Measurements from ENCODE around the gene ARHGEF11.

The ARHGEF11 gene

DNA sequence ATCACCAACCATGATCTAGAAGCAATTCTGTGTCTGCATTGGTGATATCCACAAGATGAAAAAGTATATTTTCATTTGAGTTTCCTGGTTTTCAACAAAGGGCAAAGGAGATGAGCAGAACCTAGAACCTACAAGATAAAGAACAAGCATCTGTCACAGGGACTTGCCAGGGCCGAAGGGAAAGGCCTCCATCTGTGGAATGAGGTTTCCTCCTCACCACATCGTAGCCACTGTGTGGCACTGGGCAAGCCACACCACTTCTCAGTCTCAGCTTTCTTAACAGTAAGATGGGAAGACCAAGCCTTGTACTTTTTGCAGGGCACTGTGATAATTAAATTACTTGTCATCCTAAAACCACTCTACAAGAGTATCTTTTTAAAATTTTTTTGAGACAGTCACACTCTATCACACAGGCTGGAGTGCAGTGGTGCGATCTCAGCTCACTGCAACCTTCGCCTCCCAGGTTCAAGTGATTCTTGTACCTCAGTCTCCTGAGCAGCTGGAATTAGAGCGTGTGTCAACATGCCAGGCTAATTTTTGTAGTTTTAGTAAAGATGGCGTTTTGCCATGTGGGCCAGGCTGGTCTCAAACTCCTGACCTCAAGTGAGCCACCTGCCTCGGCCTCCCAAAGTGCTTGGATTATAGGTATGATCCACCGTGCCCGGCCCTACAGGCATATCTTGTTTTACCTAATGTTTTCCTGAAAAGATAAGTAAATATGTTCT lies 45.8 kb downstream of the ARHGEF11 start:
- DNase-seq (ENCODE audit: low read depth, low spot score) = no peak

DNA sequence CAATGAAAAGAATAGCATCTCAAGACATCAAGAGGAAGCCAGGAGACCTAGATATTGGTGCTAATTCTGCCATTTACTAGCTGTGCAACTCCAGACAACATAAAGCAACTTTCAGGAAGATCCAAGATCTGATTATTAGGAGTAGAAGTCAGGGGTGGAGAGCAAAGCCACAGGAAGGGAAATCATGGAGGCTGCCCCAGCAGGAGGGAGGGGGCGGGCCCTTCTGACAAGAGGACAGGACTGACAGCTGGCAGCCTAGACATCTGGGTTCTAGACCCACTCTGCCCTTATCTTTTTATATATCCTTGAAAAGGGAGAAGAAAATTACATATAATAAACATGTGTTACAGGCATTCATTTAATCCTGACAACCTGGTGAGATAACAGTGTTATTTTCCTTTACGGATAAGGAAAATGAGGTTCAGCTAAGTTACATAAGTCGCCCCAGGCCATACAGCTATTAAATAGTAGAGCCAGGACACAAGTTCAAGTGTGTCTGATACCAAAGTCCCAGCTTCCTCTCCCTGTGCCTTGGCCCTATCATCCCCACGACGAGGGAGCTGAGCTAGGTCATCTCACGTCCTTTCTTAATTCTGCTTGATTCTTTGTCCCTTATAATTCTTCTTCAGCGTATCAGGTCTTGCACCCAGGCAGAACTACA lies 46.6 kb downstream of the ARHGEF11 start:
- no peak for DNase-seq (ENCODE audit: low read depth, low spot score)

DNA sequence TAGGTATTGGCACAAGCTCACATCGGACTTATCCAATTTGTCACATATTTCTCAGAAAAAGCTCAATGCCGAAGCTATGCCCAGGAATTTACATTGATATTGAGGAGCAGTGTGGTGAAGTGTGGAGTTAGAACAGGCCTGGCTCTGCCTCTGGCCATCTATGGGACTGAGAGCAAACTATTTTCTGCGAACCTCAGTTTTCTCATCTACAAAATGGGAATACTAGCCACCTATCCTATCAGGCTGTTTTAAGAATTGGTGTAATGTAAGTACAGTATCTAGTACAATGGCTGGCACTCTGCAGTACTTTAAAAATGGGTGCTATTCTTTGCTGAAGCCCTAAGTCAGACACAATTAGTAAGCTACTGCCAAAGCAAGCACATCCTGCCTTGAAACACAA lies 47.2 kb downstream of the ARHGEF11 start:
- no peak for DNase-seq (ENCODE audit: low read depth, low spot score)

DNA sequence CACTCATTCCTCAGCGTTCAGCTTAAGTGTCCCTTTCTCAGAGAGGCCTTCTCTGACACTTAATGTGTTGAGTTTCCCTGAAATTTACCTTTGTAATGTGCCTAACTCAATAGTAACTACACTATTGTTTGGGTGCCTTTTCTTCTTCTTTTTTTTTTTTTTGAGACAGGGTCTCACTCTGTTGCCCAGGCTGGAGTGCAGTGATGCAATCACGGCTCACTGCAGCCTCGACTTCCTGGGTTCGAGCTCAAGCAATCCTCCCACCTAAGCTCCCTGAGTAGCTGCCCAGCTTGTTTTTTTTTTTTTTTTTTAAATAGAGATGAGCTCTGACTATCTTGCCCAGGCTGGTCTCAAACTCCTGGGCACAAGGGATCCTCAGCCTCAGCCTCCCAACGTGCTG lies 50.1 kb downstream of the ARHGEF11 start:
- DNase-seq (ENCODE audit: low read depth, low spot score) = no peak

DNA sequence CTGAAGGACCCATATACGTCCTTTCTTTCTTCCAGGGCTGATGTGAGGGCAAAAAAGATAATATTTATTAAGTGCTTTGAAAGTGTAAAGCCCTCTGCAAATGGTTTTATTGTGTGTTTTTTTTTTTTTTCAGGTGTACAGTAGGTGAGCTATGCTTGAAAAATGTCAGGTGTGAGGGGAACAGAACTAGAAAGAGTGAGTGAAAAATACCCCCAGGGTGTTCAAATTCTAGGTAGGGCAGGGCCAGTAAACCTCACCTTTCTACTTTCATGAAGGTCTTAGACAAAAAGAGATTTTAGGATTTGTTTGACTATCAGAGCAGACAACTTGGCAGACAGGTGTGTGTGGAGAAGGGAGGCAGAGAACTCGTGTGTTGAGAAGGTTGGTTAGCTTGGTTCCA lies 51.3 kb downstream of the ARHGEF11 start:
- no peak for DNase-seq (ENCODE audit: low read depth, low spot score)

DNA sequence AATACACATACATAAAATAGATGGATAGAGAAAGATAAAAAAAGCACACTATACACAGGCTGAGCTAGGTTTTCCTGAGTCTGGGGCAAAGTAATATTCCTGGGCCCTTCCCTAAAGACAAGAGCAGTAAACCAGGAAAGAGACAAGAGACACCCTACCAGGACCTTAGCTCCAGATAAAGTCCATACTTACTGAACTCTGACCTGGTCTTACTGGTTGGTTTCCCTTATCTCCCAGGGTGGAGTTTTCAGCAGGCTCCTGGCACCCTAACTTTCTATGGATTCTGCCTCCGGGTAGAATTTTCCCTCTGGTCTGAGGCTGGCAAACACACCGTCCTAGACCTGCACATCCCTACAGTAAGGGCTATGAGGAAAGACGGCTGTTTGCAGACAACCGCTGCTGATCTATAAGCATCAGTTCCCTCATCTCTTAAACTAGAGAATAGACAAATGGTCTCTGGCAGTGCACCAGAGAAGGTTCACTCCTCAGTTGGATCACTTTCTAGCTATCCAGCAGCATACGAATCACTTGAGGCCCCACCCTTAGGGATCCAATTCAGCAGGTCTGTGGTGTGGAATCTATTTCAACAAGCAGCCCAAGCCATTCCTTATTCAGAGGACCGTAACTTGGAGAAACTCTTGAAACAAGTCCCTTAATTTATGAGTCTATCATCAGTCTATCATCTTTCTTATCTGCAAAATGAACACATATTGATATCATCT lies 52.0 kb downstream of the ARHGEF11 start:
- no peak for DNase-seq (ENCODE audit: low read depth, low spot score)

DNA sequence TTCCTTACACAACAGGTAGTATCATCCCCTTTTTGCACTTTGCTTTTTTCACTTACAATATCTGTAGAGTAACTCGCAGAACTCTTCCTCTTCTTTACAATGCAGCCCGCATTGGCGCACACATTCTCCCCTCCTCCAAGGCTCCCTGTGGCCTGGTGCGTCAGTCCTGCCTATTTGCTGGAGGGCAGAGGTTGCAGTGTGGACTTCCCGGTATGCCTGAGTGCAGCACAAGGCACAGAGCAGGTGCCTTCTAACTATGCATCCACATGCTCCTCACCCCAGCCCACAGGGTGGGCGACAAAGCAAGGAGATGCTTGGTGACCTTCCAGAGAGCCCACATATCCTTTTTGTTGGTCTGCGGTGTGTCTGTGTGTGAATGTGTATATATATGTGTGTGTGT lies 53.3 kb downstream of the ARHGEF11 start:
- peak; percentile 35 for DNase-seq (ENCODE audit: low read depth, low spot score)

DNA sequence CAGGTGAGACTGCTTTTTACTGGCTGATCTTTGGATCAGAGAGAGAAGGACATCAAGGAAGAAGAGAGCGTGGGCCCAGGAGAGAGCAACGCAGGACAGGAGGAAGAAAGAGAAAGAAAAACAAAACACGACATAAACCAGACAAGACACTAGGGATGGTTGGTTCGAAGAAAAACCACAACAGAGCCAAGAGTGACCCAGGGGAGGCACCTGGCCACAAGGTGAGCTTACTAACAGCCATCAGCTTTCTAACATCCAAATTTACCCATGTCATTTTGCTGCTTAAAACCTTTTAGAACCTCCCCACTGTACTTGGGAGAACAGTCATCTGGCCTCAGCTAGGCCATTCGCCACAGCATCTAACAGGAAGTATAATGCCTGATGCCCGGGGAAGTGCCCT lies 57.8 kb downstream of the ARHGEF11 start:
- DNase-seq (ENCODE audit: low read depth, low spot score) = no peak

DNA sequence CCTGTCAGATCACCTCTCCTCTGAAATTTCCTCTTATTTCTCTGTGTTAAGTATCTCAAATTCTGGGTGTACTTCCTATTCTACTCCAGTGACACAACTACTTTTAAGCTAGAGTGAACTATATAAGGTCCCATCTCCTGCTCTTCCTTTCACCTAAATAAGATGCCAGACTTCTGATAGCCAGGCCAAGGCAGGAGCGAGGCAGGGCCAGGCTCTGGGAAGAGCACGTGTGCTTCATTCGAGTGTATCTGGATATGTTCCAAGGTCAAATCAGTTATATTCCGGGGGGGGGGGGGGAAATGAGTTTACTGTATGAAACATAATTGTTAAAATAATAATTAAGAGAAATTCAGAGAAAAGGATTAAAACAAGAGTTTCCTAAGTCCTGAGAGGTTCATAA lies 65.0 kb downstream of the ARHGEF11 start:
- DNase-seq (ENCODE audit: low read depth, low spot score) = no peak

DNA sequence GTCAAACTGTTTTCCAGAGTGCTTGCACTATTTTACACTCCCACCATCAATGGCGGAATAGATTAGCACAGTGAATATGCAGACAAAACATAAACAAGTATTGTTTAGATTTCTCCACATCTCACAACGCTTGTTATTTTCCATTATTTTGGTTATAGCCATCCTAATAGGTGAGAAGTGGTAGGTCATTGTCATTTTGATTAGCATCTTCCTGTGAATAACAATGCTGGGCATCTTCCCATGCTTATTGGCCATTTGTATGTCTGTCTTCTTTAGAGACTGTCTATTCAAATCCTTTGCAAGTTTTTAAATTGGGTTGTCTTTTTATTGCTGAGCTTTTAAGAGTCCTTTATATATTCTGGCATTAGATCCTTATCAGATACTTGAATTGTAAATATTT lies 70.5 kb downstream of the ARHGEF11 start:
- DNase-seq (ENCODE audit: low read depth, low spot score) = no peak

DNA sequence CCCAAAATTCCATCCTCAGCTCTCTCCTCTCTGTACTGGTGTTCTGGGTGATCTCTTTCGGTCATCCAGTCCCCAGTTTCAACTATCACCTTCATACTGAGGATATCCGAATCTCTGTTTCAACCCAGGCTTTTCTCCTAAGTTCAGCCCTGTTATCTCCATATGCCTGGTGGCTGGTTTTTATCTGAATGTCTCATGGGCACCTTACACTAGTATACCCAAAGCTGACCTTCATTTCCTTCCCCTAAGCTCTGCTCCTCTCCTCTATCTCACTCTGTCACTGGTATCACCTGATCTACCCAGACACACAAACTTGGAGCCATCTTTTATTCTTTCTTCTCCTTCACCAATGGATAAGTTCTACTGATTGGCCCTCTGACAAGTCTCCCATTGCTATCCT lies 72.1 kb downstream of the ARHGEF11 start:
- no peak for DNase-seq (ENCODE audit: low read depth, low spot score)

DNA sequence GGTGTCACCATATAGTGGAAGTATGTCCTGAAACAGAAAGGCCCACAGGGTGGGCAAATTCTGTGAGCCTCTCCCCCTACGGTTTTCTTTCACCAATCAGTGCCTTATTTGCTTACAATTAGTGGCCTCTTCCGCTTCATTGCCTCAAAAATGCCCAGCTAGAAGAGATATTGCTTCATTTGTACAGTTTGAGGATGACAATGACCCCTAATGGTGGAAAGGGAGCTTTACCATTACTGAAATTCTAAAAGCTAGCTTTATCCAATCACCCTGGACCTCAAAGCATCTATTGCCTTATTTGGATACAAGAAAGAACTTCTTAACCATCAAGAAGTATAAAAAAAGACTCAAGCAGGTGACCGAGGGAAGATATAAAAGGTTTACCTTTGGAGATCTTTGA lies 75.5 kb downstream of the ARHGEF11 start:
- DNase-seq (ENCODE audit: low read depth, low spot score) = no peak

DNA sequence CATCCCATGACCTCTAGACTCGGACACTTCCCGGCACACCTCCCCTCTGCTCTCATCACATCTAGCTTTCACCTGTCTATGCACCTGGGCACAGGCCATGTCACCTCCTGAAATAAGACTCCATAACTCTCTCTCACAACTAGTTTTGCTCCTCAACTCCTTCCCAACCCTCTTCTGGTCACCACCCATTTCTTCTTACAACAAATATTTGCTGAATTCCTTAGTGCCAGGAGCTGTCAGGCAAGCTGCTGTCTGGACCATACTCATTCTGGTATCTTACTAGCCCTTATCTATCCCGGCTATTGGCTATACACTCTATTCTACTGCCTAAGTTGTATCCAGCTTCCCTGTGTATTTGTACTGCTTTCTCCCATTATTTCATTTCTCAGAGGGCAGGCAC lies 76.0 kb downstream of the ARHGEF11 start:
- no peak for DNase-seq (ENCODE audit: low read depth, low spot score)

DNA sequence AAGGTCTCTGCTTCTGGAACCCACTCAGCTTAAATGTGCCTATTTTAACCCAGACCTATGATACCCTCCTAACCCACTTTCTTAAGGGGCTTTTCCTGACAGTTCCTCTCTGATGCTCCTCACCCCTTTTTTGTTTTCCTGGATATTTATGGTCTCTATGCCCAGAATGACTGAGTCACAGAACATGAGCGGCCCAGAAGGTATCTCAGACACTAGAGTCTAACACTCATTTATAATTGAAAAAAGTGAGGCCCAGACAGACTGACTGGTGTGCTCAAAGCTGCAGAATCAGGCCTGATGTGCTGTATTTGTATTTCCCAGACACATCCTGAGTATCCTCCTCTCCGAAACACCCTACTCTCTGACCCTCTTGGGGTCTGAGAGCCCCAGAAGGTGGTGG lies 81.1 kb downstream of the ARHGEF11 start:
- DNase-seq (ENCODE audit: low read depth, low spot score) = no peak

DNA sequence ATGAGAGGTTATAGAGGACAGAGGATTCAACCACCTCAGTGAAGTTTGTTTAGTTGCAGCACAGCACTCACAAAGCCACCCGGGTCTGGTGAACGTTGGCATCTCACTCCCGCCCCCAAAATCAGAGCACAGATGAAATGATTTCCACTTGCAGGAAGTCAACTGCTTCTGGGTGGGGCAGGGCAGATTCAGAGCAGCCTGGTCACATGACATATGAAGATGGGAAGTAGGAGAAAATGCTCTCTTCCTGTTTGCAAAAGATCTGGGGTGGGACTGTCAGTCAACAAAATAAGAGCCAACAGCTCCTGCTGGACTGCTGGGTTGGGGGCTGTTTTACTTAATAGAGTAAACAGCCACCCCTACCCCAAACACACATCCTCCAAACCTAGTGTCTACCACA lies 81.9 kb downstream of the ARHGEF11 start:
- DNase-seq (ENCODE audit: low read depth, low spot score) = no peak

DNA sequence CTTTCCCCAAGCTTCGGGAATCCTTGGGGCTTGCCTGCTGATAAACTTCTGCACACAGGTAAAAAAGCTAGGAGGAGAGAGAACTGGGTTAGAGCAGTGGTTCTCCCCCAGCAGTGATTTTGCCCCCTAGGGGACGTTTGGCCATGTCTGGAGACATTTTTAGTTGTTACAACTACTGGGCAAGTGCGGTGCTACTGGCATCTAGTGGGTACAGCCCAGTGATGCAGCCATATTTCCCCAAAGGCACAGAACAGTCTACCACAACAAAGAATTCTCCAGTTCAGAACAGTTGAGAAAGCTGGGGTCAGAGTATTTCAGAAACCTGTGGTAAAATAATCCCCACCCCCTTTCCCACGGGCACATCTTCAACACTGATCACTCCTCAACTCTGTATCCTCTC lies 83.8 kb downstream of the ARHGEF11 start:
- DNase-seq (ENCODE audit: low read depth, low spot score) = peak; percentile 8

DNA sequence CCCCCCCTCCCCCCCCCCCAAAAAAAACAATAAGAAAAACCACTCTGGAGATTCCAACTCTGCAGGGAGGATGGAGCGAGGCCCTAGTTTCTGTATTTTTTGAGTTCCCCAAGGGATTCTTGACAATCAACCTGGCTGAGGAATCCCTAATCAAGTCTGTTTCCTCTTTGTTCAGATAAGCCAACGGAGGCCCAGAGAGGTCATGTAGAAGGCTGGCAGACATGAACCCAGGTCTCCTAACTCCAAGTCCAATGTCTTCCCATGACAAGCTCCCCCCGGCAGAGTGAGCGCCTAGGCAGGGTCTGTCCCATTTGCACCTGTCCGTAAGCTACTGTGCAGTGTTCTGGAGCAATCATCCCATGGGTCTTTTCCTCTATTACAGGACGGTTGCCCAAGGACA lies 85.6 kb downstream of the ARHGEF11 start:
- no peak for DNase-seq (ENCODE audit: low read depth, low spot score)

DNA sequence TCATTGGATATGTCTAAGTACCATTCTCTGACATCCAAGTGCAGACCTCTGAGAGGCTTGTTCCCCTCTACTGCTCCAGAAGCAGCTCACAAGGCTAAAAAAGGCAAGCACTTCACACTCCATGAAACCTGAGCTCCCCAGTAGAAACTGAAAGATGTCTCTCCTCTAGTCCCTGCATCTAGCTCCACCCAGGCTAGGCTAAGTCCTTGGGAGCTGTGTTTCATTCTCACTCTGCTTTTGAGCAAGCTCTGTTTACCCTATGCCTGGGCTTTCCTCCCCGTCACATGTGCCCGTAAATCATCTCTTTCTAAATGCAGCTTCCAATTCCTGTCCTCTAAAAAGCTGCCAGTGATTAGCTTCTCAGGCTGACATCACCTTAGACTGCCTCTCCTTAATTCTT lies 86.1 kb downstream of the ARHGEF11 start:
- DNase-seq (ENCODE audit: low read depth, low spot score) = no peak

DNA sequence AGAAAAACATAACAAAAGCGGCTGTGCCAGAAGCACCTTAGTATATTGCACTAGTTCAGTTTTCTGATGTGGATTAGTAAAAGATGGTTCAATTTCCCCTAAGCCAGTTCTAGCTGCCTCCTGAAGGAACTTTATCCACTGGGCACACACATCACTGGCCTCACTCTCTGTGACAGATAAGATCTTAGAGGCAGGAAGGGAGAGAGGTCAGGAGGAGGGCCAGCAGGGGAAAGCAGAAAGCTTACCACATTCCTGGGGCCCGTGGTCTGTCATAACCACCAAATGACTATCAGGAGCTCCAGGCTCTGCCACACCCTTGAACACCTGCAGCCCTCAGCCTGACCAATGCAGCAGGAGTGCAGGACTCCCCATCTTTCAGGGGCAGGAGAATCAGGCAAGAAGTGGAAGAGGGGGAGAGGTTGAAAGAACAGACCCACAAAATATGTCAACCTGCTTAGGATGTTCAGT lies 87.3 kb downstream of the ARHGEF11 start:
- DNase-seq (ENCODE audit: low read depth, low spot score) = no peak

DNA sequence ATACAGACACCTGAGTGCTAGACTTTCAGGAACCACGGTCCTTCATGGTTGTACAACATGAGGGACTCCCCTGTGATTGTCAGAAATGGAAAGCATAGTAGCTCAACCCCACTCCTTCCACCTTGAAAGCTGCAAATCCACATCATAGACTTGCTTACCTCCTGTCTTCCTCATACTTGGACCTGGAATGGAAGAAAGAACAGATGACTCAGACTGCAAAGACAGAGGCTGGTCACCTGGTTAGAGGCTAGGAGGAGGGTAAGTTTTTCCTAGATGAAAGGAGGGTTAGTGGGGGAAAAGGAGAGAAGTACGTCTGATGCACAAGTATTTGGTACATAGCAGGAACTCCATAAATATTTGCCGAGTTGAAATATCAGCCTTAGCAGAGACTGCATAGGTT lies 87.9 kb downstream of the ARHGEF11 start:
- DNase-seq (ENCODE audit: low read depth, low spot score) = no peak

DNA sequence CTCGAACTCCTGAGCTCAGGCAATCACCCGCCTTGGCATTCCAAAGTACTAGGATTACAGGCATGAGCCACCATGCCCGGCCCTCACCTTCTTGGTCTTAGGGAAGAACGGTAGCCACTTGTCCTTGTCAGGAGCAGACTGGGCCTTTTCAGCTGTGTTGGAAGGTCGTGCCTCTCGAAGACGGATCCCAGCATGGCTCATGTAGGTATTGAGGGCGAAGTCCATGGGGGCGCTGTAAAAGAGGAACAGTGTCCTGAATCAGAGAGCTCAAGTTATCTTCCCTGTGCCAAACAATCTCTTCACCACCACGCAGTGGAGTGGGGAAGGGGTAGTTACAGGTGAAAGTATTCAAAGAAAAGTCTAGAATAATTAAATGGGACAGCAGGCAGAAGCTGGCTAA lies 89.2 kb downstream of the ARHGEF11 start:
- no peak for DNase-seq (ENCODE audit: low read depth, low spot score)

DNA sequence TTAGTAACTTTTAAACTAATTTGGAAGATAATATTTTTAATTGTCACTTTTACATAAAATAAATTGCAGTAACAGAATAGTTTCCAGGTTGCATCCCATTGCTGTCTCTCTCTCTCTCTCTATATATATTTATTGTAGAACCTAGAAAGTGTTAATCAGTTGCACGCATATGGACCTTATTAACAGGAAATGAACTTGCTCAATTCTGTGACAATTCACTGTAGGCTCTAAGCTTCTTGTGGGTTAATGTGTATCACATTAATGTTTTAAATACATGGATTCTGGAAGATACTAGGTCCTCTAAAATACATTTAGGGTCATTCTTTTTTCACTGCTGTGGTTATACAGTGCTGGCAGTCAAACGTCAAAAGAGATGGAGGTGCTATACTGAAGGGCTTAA lies 92.0 kb downstream of the ARHGEF11 start:
- DNase-seq (ENCODE audit: low read depth, low spot score) = no peak

DNA sequence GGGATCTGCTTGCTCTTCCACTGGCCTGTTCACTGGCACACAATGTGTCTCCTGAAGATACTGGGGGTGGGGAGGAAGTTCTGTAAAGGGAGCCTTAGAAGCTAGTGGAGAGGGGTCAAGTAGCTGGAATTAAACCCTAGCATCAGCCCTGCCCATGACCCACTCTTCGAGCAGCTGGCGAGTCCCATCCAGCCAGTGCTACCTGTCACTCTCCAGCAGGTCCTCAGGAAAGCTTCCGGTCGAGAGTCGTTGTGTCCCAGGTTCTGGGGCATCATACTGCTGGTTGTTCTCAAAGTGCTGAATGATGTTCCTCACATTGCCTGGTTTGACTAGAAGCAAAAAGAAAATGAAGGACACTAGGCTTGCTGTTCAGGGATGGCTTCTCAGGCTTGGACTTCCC lies 94.2 kb downstream of the ARHGEF11 start:
- DNase-seq (ENCODE audit: low read depth, low spot score) = no peak

Data from ELF-1 (cell line).